ENCODE results near the gene HDAC4. TPM values are rescaled to one million over a fixed set of nuclear protein-coding genes. Genes with fewer than 3 reads are reported as not detected.

HDAC4 gene
- total and polyA plus RNA-seq, 2 experiments from 2014 or later: 8.1 to 41.8 TPM

DNA sequence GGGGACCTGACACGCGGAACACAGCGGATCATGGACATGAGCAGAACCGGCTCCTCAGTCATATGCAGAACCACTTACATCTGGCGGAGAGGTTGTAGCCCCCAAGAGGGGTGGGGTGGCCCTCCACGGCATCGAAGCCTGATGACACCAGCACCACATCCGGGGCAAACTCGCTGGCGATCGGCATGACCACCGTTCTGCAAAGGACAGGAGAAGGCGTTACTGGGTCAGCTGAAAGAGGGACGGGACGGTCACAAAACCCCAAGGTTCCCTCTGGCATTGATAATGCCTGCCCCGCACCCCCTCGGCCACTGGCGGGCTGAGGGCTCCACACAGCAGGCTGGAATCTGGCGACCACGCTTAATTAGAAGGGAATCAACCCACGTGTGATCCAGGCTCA, 332.4 kb downstream of the HDAC4 start (continued):
- TF ChIP-seq EZH2phosphoT487 (IDR thresholded peaks at IDR 0.05; ENCODE audit: unreplicated experiment): no peak
- TF ChIP-seq, protein P1, sequence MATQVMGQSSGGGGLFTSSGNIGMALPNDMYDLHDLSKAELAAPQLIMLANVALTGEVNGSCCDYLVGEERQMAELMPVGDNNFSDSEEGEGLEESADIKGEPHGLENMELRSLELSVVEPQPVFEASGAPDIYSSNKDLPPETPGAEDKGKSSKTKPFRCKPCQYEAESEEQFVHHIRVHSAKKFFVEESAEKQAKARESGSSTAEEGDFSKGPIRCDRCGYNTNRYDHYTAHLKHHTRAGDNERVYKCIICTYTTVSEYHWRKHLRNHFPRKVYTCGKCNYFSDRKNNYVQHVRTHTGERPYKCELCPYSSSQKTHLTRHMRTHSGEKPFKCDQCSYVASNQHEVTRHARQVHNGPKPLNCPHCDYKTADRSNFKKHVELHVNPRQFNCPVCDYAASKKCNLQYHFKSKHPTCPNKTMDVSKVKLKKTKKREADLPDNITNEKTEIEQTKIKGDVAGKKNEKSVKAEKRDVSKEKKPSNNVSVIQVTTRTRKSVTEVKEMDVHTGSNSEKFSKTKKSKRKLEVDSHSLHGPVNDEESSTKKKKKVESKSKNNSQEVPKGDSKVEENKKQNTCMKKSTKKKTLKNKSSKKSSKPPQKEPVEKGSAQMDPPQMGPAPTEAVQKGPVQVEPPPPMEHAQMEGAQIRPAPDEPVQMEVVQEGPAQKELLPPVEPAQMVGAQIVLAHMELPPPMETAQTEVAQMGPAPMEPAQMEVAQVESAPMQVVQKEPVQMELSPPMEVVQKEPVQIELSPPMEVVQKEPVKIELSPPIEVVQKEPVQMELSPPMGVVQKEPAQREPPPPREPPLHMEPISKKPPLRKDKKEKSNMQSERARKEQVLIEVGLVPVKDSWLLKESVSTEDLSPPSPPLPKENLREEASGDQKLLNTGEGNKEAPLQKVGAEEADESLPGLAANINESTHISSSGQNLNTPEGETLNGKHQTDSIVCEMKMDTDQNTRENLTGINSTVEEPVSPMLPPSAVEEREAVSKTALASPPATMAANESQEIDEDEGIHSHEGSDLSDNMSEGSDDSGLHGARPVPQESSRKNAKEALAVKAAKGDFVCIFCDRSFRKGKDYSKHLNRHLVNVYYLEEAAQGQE (IDR thresholded peaks at IDR 0.05; ENCODE audit: unreplicated experiment): no peak
- no peak for TF ChIP-seq CREB1 (CRISPR knock-in tag; IDR thresholded peaks at IDR 0.05; ENCODE audit: low read depth)

DNA sequence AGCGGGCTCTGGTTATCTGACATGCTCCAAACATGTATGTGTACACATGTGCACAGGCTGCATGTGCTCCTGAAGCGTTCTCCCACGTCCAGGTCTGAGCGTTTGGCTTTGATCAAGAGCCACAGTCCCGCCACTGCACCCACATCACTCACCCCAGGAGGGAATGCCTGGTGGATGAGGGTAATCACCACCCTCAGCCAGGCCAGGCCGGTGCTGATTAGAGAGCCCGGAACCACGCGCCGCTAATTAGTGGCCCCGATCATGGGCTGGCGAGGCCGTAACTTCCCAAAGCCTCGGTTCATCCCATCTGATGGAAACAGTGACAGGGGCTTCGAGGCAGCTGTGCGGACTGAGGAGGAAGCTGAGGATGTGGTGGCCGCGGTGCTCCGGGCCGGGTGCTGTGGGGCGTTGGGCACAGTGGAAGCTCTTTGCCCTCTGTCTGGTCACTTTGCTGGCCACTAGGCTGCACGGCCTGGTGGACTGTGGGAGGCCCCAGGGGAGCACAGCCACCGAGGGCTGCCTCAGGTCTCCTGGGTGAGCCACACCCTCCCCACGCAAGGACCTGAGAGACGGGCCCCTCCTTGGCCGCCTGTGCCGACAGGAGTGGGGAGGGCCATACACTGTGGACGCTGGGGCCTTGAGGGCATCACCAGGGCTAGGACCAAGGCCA, 333.5 kb downstream of the HDAC4 start:
- Histone ChIP-seq H3K27ac (ENCODE audit: low read depth) (no peak overlapping the region), H3F3A (replicated peaks; ENCODE audit: low read depth) (no peaks in the 10 kb centered on the region), H4K20me1 (replicated peaks; ENCODE audit: insufficient read depth) (no peaks in the 10 kb centered on the region), H3K36me3 (ENCODE audit: insufficient read depth) (0 out of 2 replicates have a peak, but pooled peaks cover 3% of the 10 kb centered on the region), H3K4me1 (ENCODE audit: insufficient read depth) (no peaks in the 10 kb centered on the region), H3K27me3 (ENCODE audit: insufficient read depth) (no peaks in the 10 kb centered on the region), H3K4me3 (no peak overlapping the region), H2AFZ (no peak overlapping the region), H3K9me2 (ENCODE audit: insufficient read depth) (no peaks in the 10 kb centered on the region), H3K79me2 (replicated peaks; ENCODE audit: insufficient read depth) (no peaks in the 10 kb centered on the region), H3K4me2 (no peak overlapping the region)
- peaks cover 36% of the 10 kb centered on the region for H3K36me3 Mint-ChIP-seq (ENCODE audit: low read depth)
- no peak overlapping the region for H3K27ac Mint-ChIP-seq
- DNase-seq (ENCODE audit: low spot score) (no peak), ATAC-seq (no peak)
- H3K4me3 Mint-ChIP-seq: no peak overlapping the region
- no peaks in the 10 kb centered on the region; the same call in 1 of the 3 replicates for H3K4me1 Mint-ChIP-seq
- H3K9me3 Mint-ChIP-seq: 0 out of 3 replicates have a peak, but pooled peaks cover 3% of the 10 kb centered on the region
- H3K27me3 Mint-ChIP-seq (ENCODE audit: insufficient read depth, low read depth, poor library complexity): peaks cover 3% of the 10 kb centered on the region
- TF ChIP-seq ZNF114 (CRISPR knock-in tag; IDR thresholded peaks at IDR 0.05) (no peak), EZH2 (IDR thresholded peaks at IDR 0.05; ENCODE audit: low read depth, unreplicated experiment) (no peak), CREB1 (CRISPR knock-in tag; IDR thresholded peaks at IDR 0.05; ENCODE audit: low read depth) (no peak), POLR2AphosphoS5 (IDR thresholded peaks at IDR 0.05; ENCODE audit: low read depth) (no peak), STAT1 (IDR thresholded peaks at IDR 0.05; ENCODE audit: unreplicated experiment) (no peak)
- TF ChIP-seq, protein P2, sequence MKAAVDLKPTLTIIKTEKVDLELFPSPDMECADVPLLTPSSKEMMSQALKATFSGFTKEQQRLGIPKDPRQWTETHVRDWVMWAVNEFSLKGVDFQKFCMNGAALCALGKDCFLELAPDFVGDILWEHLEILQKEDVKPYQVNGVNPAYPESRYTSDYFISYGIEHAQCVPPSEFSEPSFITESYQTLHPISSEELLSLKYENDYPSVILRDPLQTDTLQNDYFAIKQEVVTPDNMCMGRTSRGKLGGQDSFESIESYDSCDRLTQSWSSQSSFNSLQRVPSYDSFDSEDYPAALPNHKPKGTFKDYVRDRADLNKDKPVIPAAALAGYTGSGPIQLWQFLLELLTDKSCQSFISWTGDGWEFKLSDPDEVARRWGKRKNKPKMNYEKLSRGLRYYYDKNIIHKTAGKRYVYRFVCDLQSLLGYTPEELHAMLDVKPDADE (IDR thresholded peaks at IDR 0.05): no peak
- TF ChIP-seq, protein P3, sequence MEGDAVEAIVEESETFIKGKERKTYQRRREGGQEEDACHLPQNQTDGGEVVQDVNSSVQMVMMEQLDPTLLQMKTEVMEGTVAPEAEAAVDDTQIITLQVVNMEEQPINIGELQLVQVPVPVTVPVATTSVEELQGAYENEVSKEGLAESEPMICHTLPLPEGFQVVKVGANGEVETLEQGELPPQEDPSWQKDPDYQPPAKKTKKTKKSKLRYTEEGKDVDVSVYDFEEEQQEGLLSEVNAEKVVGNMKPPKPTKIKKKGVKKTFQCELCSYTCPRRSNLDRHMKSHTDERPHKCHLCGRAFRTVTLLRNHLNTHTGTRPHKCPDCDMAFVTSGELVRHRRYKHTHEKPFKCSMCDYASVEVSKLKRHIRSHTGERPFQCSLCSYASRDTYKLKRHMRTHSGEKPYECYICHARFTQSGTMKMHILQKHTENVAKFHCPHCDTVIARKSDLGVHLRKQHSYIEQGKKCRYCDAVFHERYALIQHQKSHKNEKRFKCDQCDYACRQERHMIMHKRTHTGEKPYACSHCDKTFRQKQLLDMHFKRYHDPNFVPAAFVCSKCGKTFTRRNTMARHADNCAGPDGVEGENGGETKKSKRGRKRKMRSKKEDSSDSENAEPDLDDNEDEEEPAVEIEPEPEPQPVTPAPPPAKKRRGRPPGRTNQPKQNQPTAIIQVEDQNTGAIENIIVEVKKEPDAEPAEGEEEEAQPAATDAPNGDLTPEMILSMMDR (conservative IDR thresholded peaks at IDR 0.05; ENCODE audit: low read depth in 2 of 2): no peak
- TF ChIP-seq, protein P1 (IDR thresholded peaks at IDR 0.05; ENCODE audit: unreplicated experiment): no peak

All from GM23338 (cell line).